Upper lobe of right lung (tissue), 1 donor: Measurements from ENCODE around the gene GJA8. TPM values are rescaled to one million over a fixed set of nuclear protein-coding genes. Genes with fewer than 3 reads are reported as not detected.
"Not testable (repeated sequence)": the region's sequence is repeated elsewhere in the genome, so short reads cannot be mapped to it uniquely, and the experiment has no call there.

Experiments
- ATAC-seq: fragments of 200-7000 bp; cut with Tn5 transposase; one replicate; pipeline ENCODE4 v1.9.1; 2020; ENCODE audit warnings: mild to moderate bottlenecking, moderate library complexity
- DNase-seq: peaks from one replicate; pipeline ENCODE4 v3.0.0-alpha.2; 2020
- H3K27ac ChIP-seq: fragments of 200-600 bp; one replicate; pipeline ENCODE4 v1.8.0; 2022
- H3K27me3 ChIP-seq: fragments of 200-600 bp; one replicate; pipeline ENCODE4 v1.8.0; 2022; ENCODE audit warnings: mild to moderate bottlenecking
- H3K36me3 ChIP-seq: fragments of 200-600 bp; one replicate; pipeline ENCODE4 v1.8.0; 2022
- H3K4me1 ChIP-seq: fragments of 200-600 bp; one replicate; pipeline ENCODE4 v1.8.0; 2022
- H3K4me3 ChIP-seq: fragments of 200-600 bp; one replicate; pipeline ENCODE4 v1.8.0; 2022; ENCODE audit warnings: mild to moderate bottlenecking
- H3K9me3 ChIP-seq: fragments of 200-600 bp; one replicate; pipeline ENCODE4 v1.8.0; 2022
- CTCF ChIP-seq: fragments of 200-600 bp; IDR thresholded peaks from one replicate; pipeline ENCODE4 v1.8.0; 2022; ENCODE audit warnings: antibody characterized with exemption
- intact Hi-C: fragments of 100-400 bp; cut with DNase I; formaldehyde crosslinking; loops from one replicate; pipeline ENCODE4 v1.11.0; 2022
- total RNA-seq: library from RNA; stranded (reverse); fragmentation: NEBNext Ultra II Directional; extraction: Animal tissue kit (Norgen Biotek cat#: 25700); gene quantifications from one replicate; pipeline ENCODE4 v1.2.1, GENCODE V29; 2021
- donor health status: DM: no; HTN: yes; CAD: no; lungs with severe emphysema.

The GJA8 gene
- total RNA-seq, 1 donor from 2014 or later: not detected

GRCh38 chr1:147912553-147912952, 10.0 kb downstream of the GJA8 start:
- Histone ChIP-seq H3K36me3 (no peaks in the 10 kb centered on the region), H3K4me3 (no peak overlapping the region), H3K9me3 (no peaks in the 10 kb centered on the region), H3K27me3 (no peaks in the 10 kb centered on the region), H3K4me1 (no peaks in the 10 kb centered on the region), H3K27ac (no peak overlapping the region)
- ATAC-seq (no peak), DNase-seq (no peak)
- intact Hi-C loops: no loop called here
- TF ChIP-seq CTCF: no peak

GRCh38 chr1:147913362-147913942, 10.9 kb downstream of the GJA8 start:
- H3K27me3 ChIP-seq: no peaks in the 10 kb centered on the region
- H3K4me1 ChIP-seq: no peaks in the 10 kb centered on the region
- no peak overlapping the region for H3K27ac ChIP-seq
- DNase-seq (no peak), ATAC-seq (no peak)
- no peak overlapping the region for H3K4me3 ChIP-seq
- H3K36me3 ChIP-seq: no peaks in the 10 kb centered on the region
- TF ChIP-seq CTCF: no peak
- intact Hi-C loops: no loop called here
- H3K9me3 ChIP-seq: no peaks in the 10 kb centered on the region

- no peak for ATAC-seq
- H3K4me3 ChIP-seq: no peak overlapping the region
- H3K4me1 ChIP-seq: no peaks in the 10 kb centered on the region
- intact Hi-C loops: no loop called here
- no peaks in the 10 kb centered on the region for H3K9me3 ChIP-seq
- no peak overlapping the region for H3K27ac ChIP-seq
- TF ChIP-seq CTCF: no peak
- no peaks in the 10 kb centered on the region for H3K36me3 ChIP-seq
- no peaks in the 10 kb centered on the region for H3K27me3 ChIP-seq
- DNase-seq: no peak
Observed at GRCh38 chr1:147919896-147920295, 17.3 kb downstream of the GJA8 start.

GRCh38 chr1:147924813-147925212, 22.2 kb downstream of the GJA8 start:
- ATAC-seq: no peak
- TF ChIP-seq CTCF: no peak
- no peak overlapping the region for H3K27ac ChIP-seq
- intact Hi-C loops: no loop called here
- no peak overlapping the region for H3K4me3 ChIP-seq
- no peak for DNase-seq
- no peaks in the 10 kb centered on the region for H3K36me3 ChIP-seq
- H3K4me1 ChIP-seq: peaks cover 6% of the 10 kb centered on the region
- H3K9me3 ChIP-seq: no peaks in the 10 kb centered on the region
- H3K27me3 ChIP-seq: no peaks in the 10 kb centered on the region

- ATAC-seq, H3K36me3 ChIP-seq, H3K9me3 ChIP-seq, DNase-seq, H3K4me1 ChIP-seq, intact Hi-C loops, H3K27me3 ChIP-seq, H3K27ac ChIP-seq, H3K4me3 ChIP-seq: not testable (repeated sequence)
Observed at GRCh38 chr1:147927215-147927614, 24.6 kb downstream of the GJA8 start.

- H3K27me3 ChIP-seq, H3K27ac ChIP-seq, intact Hi-C loops, DNase-seq, H3K9me3 ChIP-seq, H3K36me3 ChIP-seq, ATAC-seq, H3K4me1 ChIP-seq, H3K4me3 ChIP-seq: not testable (repeated sequence)
Observed at GRCh38 chr1:147927689-147928088, 25.1 kb downstream of the GJA8 start.

- DNase-seq: peak; percentile 97
- H3K4me1 ChIP-seq, H3K9me3 ChIP-seq, H3K36me3 ChIP-seq, H3K27me3 ChIP-seq, intact Hi-C loops: not testable (repeated sequence)
- Histone ChIP-seq H3K4me3 (peak within 1 kb of the TSS; percentile 91), H3K27ac (peak within 1 kb of the TSS; percentile 85)
- ATAC-seq: peak; percentile 100
Observed at GRCh38 chr1:147928236-147929132, 25.9 kb downstream of the GJA8 start, which contains the start of gene GPR89B. GPR89B (plus strand) TSS chr1:147928420; CDS start chr1:147928537, 117 bp downstream.

GRCh38 chr1:147931137-147931536, 28.5 kb downstream of the GJA8 start:
- DNase-seq, H3K4me1 ChIP-seq, H3K36me3 ChIP-seq, H3K27ac ChIP-seq, H3K4me3 ChIP-seq, ATAC-seq, intact Hi-C loops, H3K9me3 ChIP-seq, H3K27me3 ChIP-seq: not testable (repeated sequence)

GRCh38 chr1:147935296-147935695, 32.7 kb downstream of the GJA8 start:
- DNase-seq, intact Hi-C loops, H3K9me3 ChIP-seq, H3K27ac ChIP-seq, H3K27me3 ChIP-seq, ATAC-seq, H3K4me3 ChIP-seq, H3K4me1 ChIP-seq, H3K36me3 ChIP-seq: not testable (repeated sequence)

- DNase-seq, H3K4me1 ChIP-seq, ATAC-seq, H3K36me3 ChIP-seq, H3K9me3 ChIP-seq, H3K27me3 ChIP-seq, H3K27ac ChIP-seq, intact Hi-C loops, H3K4me3 ChIP-seq: not testable (repeated sequence)
Observed at GRCh38 chr1:147940456-147940855, 37.9 kb downstream of the GJA8 start.
